ENCODE data around the gene DDOST.

Gene DDOST

GRCh38 chr1:20645414-20645813 is 15.8 kb downstream of the DDOST start:
- H3K4me3 ChIP-seq (replicated peaks; ENCODE audit: low read depth, low read length) = no peak overlapping the region
- no peak for DNase-seq (ENCODE audit: extremely low read depth, low read depth)
- TF ChIP-seq CTCF (IDR thresholded peaks at IDR 0.05; ENCODE audit: low read depth, low read length, missing control alignments) = no peak

GRCh38 chr1:20644416-20644815 is 16.8 kb downstream of the DDOST start:
- H3K4me3 ChIP-seq (replicated peaks; ENCODE audit: low read depth, low read length) = no peak overlapping the region
- no peak for DNase-seq (ENCODE audit: extremely low read depth, low read depth)
- TF ChIP-seq CTCF (IDR thresholded peaks at IDR 0.05; ENCODE audit: low read depth, low read length, missing control alignments) = no peak

GRCh38 chr1:20643080-20643479 is 18.1 kb downstream of the DDOST start:
- H3K4me3 ChIP-seq (replicated peaks; ENCODE audit: low read depth, low read length) = no peak overlapping the region
- no peak for DNase-seq (ENCODE audit: extremely low read depth, low read depth)
- no peak for TF ChIP-seq CTCF (IDR thresholded peaks at IDR 0.05; ENCODE audit: low read depth, low read length, missing control alignments)

- TF ChIP-seq CTCF (IDR thresholded peaks at IDR 0.05; ENCODE audit: low read depth, low read length, missing control alignments) = no peak
- no peak for DNase-seq (ENCODE audit: extremely low read depth, low read depth)
- H3K4me3 ChIP-seq (replicated peaks; ENCODE audit: low read depth, low read length) = no peak overlapping the region
Observed at GRCh38 chr1:20641975-20642374, 19.2 kb downstream of the DDOST start.

- no peak overlapping the region for H3K4me3 ChIP-seq (replicated peaks; ENCODE audit: low read depth, low read length)
- TF ChIP-seq CTCF (IDR thresholded peaks at IDR 0.05; ENCODE audit: low read depth, low read length, missing control alignments) = peak; percentile 81
- DNase-seq (ENCODE audit: extremely low read depth, low read depth) = peak; percentile 27
Observed at GRCh38 chr1:20640183-20640597, 21.0 kb downstream of the DDOST start.

GRCh38 chr1:20636785-20637347 is 24.3 kb downstream of the DDOST start:
- no peak for TF ChIP-seq CTCF (IDR thresholded peaks at IDR 0.05; ENCODE audit: low read depth, low read length, missing control alignments)
- no peak for DNase-seq (ENCODE audit: extremely low read depth, low read depth)

GRCh38 chr1:20634594-20635084 is 26.5 kb downstream of the DDOST start:
- peak overlapping the region; percentile 62 for H3K4me3 ChIP-seq (replicated peaks; ENCODE audit: low read depth, low read length)
- DNase-seq (ENCODE audit: extremely low read depth, low read depth) = no peak
- TF ChIP-seq CTCF (IDR thresholded peaks at IDR 0.05; ENCODE audit: low read depth, low read length, missing control alignments) = no peak

More at GRCh38 chr1:20636785-20637347, 24.3 kb downstream of the DDOST start:
- no peak overlapping the region for H3K4me3 ChIP-seq (replicated peaks; ENCODE audit: low read depth, low read length)
